HG03103 (cell line): ENCODE data around the gene ROCK2.
"Not testable (repeated sequence)": the region's sequence is repeated elsewhere in the genome, so short reads cannot be mapped to it uniquely, and the experiment has no call there.

Experiments
- ATAC-seq: cut with Tn5 transposase; IDR thresholded peaks from one replicate; pipeline ENCODE4 v1.9.1; 2021; ENCODE audit warnings: low read depth; ENCODE audit not compliant: unreplicated experiment

Gene ROCK2

DNA sequence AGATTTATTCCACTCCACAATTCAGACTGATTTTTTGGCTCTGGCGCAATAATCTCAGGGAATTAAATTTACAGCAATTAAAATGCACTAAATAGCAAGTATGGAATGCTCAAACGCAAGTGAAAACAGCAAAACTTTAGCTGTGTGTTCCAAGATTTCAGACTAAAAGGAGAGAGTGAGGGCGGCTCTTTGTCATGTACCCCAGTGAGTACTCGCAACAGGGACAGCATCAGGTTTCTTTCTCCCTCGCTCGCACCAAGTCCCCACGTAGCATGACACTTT, 1.1 kb downstream of the ROCK2 start:
- ATAC-seq = peak; percentile 27

GRCh38 chr2:11342551-11343367, 1.7 kb downstream of the ROCK2 start:
- no peak for ATAC-seq

GRCh38 chr2:11340717-11341116, 3.7 kb downstream of the ROCK2 start:
- ATAC-seq = no peak

GRCh38 chr2:11339508-11340083, 4.8 kb downstream of the ROCK2 start:
- ATAC-seq = no peak

- no peak for ATAC-seq
Observed at GRCh38 chr2:11338580-11338979, 5.9 kb downstream of the ROCK2 start.

DNA sequence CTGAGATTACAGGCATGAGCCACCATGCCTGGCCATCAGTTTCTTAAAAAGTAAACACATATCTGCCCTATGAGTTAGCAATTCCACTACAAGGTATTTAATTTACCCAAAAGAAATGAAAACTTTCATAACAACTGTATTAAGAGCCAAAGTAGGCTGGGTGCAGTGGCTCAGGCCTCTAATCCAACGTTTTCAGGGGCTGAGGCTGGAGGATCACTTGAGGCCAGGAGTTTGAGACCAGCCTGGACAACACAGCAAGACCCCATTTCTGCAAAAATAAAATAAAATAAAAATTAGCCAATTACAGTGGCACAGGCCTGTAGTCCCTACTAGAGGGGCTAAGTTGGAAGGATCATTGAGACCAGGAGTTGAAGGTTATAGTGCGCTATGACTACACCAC, 6.5 kb downstream of the ROCK2 start:
- no peak for ATAC-seq

DNA sequence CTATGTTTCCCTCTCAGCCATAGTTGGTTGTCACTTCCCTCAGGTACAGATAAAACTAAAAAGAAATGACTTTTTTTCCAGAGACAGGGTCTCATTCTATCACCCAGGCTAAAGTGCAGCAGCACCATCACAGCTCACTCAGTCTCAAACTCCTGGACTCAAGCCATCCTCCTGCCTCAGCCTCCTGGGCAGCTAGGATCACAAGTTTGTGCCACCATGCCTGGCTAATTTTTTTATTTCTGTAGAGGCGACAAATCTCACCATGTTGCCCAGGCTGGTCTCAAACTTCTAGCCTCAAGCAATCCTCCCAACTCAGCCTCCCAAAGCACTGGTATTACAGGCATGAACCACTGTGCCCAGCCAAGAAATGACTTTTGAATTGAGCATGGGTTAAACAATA, 8.2 kb downstream of the ROCK2 start:
- ATAC-seq = no peak

- ATAC-seq = no peak
Observed at GRCh38 chr2:11333427-11334183, 10.8 kb downstream of the ROCK2 start.

DNA sequence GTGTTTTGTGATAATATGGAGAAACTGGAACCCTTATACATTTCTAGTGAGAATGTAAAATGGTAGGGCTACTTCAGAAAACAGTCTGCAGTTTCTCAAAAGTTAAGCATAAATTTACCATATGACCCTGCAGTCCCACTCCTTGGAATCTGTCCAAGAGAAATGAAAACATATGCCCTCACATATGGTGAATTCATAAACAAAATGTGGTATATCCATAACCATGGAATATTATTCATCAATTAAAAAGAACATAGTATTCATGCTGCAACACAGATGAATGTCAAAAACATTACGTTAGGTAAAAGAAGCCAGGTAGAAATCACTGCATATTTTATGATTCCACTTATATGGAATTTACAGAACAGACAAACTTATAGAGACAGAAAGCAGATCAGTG, 11.8 kb downstream of the ROCK2 start:
- ATAC-seq = no peak

DNA sequence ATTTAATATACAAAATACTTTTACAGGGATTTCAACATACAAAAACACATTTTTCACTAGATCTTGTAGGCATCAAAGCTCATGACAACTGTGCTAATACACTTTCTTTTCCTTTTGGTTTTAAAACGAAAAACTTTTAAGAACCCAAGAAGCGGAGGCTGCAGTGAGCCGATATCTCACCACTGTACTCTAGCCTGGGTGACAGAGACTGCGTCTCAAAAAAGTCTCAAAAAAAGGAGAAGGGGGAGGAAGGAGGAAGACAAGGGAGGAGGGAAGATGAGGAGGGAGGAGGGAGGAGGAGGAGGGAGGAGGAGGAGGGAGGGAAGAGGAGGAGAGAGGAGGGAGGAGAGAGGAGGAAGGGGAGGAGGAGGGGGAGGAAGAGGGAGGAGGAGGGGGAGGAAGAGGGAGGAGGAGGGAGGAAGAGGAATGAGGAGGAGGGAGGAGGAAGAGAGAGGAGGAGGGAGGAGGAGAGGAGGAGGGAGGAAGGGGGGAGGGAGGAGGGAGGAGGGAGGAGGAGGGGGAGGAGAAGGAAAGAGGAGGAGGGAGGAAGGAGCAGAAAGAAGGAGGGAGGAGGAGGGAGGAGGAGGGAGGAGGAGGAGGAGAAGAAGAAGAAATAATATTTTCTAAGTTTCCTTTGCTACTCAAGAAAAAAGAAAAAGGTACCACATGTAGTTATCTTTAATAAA, 13.8 kb downstream of the ROCK2 start:
- ATAC-seq = no peak

DNA sequence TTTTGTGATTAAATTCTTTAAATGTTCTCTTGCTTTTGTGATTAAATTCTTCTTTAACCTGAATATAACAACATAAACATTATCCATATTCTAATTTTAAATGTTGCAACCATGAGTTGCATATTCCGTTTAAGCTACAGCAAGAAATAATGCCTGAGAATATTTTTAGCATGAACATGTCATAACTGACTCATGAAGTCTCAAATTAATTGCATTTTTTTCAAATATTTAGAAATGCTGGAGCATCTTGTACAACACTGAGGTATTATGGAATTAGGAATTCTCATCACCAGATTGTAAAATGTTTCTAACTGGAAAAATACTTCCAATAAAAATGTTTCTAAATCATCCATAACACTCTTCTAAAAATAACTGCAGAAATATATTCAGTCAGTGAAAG, 14.7 kb downstream of the ROCK2 start:
- ATAC-seq = no peak

GRCh38 chr2:11328522-11328921, 15.9 kb downstream of the ROCK2 start:
- ATAC-seq = not testable (repeated sequence)

DNA sequence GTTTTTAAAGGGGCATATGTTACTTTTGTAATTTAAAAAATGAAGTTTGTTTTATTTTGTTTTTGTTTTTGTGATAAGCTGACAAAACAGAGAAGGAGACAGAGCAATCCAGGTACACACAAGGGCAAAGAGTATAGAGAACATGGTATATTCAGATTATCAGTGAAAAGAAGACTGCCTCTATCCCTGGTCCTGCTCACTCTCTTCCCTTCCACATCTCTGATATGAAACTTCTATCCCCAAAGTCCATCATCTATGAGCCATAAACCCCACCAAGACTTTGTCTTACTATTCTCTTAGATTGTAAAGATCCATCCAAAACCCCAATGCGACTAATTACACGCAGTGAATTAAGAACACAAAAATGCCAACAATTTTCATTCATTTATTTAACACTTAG, 16.6 kb downstream of the ROCK2 start:
- ATAC-seq = no peak

GRCh38 chr2:11326677-11327211, 17.7 kb downstream of the ROCK2 start:
- ATAC-seq = no peak

- no peak for ATAC-seq
Observed at GRCh38 chr2:11325961-11326676, 18.3 kb downstream of the ROCK2 start.

DNA sequence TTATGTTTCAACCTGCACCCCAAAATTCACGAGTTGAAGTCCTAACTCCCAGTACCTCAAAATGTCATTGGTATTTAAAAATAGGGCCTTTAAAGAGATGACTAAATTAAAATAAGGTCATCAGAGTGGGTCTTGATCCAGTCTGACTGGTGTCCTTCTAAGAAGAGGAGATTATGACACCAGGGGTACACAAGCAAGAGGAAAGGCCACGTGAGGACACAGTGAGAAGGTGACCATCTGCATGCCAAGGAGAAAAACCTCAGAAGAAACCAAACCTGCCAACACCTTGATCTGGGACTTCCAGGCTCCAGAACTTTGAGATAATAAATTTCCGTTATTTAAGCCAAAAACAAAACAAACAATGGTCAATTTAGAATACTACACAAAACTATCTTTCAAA, 22.6 kb downstream of the ROCK2 start:
- ATAC-seq = no peak

- ATAC-seq = no peak
Observed at GRCh38 chr2:11320698-11321492, 23.5 kb downstream of the ROCK2 start.

GRCh38 chr2:11319939-11320338, 24.5 kb downstream of the ROCK2 start:
- no peak for ATAC-seq

GRCh38 chr2:11315074-11315705, 29.2 kb downstream of the ROCK2 start:
- no peak for ATAC-seq
